Astrocyte (in vitro differentiated cells and primary cell): ENCODE results near the gene B4GALT3.
A peak's percentile ranks its signal among the peaks of the same experiment; 100 is the strongest.

Experiments
- EZH2 ChIP-seq: IDR thresholded peaks from 2 replicates; pipeline ENCODE4 v1.6.1; 2012; ENCODE audit warnings: mild to moderate bottlenecking, low read length, inconsistent platforms; ENCODE audit not compliant: insufficient read depth
- TF ChIP-seq, protein P1 (sequence below): IDR thresholded peaks from 2 replicates; pipeline ENCODE4 v1.5.1; 2011; ENCODE audit warnings: low read depth, mild to moderate bottlenecking, inconsistent platforms, low read length, moderate library complexity; ENCODE audit not compliant: insufficient read depth

DNA sequence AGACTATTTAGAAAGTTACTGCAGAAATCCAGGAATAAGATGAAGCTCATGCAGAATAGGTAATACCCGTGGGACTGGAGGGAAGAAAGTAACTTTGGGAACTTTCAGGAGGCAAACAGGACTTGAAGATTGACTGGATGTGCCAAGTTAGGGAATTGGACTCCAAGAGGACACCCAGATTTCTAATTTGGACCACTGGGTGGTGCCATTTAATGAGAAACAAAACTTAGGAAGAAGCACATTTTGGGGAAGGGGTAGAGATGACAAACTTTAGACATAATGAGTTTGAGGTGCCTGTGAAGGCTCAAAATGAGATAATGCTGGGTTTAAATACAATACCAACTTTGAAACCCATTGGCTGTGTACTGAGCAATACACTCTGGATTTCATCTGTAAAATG lies 3.3 kb upstream of the B4GALT3 start:
- TF ChIP-seq, protein P1, sequence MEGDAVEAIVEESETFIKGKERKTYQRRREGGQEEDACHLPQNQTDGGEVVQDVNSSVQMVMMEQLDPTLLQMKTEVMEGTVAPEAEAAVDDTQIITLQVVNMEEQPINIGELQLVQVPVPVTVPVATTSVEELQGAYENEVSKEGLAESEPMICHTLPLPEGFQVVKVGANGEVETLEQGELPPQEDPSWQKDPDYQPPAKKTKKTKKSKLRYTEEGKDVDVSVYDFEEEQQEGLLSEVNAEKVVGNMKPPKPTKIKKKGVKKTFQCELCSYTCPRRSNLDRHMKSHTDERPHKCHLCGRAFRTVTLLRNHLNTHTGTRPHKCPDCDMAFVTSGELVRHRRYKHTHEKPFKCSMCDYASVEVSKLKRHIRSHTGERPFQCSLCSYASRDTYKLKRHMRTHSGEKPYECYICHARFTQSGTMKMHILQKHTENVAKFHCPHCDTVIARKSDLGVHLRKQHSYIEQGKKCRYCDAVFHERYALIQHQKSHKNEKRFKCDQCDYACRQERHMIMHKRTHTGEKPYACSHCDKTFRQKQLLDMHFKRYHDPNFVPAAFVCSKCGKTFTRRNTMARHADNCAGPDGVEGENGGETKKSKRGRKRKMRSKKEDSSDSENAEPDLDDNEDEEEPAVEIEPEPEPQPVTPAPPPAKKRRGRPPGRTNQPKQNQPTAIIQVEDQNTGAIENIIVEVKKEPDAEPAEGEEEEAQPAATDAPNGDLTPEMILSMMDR: peak; percentile 31
- TF ChIP-seq EZH2: no peak
